ENCODE results near the gene CDH10.

CDH10 gene

DNA sequence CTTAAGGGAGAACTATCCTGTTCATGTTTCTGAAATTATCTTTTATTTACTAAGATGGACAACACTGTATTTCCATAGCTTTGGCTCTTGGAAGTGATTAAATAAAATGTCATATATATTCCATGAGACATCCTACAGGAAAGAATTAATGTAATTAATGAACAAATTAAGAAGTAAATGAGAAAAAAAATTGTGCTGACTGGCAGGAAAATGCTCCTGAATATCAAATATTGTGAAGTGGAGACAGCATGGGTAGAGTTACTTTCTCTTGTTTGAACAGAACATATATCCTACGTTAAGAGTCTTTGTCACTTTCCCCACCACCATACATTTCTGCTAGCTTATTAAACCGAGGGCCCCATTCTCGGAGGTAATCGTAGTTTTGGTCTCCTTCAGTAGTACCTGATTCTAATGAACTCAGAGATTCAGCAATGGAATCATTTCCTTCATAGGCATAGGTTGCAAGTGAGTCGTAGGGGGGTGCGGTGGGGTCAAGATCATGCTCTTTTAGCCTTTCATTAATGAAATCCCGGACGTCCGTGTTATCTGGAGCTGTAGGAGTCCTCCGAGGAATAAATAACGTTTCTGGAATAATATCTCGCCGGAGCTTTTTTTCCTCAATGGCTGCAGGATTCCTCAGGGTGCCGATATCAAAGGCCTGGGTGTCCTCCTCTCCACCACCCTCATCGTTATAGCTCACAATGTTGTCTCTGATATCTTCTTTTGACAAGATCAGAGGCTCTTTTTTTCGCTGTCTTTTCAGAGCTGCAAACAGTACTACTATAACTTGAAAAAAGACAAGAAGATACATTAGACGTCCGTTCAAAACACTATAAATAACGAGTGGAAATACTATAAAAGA lies 157.2 kb downstream of the CDH10 start:
- Histone ChIP-seq H3K36me3 (no peaks in the 10 kb centered on the region), H3K27me3 (no peaks in the 10 kb centered on the region), H3K4me3 (no peak overlapping the region), H3K9me3 (no peaks in the 10 kb centered on the region), H3K4me1 (no peaks in the 10 kb centered on the region), H3K27ac (no peak overlapping the region)
- intact Hi-C loops (cut with DNase I; ENCODE audit: low total_unique reads) = no loop called here
- DNase-seq = no peak
- TF ChIP-seq CTCF (IDR thresholded peaks at IDR 0.05) = no peak

GRCh38 chr5:24480952-24481351 lies 163.8 kb downstream of the CDH10 start:
- Histone ChIP-seq H3K36me3 (no peaks in the 10 kb centered on the region), H3K27me3 (no peaks in the 10 kb centered on the region), H3K9me3 (peaks cover 0 to 4% (median 0%) of the 10 kb centered on the region in 3 donors), H3K27ac (no peak overlapping the region), H3K4me1 (no peaks in the 10 kb centered on the region), H3K4me3 (no peak overlapping the region)
- TF ChIP-seq CTCF (IDR thresholded peaks at IDR 0.05) = no peak
- no peak for DNase-seq
- intact Hi-C loops (cut with DNase I; ENCODE audit: low total_unique reads) = no loop called here

DNA sequence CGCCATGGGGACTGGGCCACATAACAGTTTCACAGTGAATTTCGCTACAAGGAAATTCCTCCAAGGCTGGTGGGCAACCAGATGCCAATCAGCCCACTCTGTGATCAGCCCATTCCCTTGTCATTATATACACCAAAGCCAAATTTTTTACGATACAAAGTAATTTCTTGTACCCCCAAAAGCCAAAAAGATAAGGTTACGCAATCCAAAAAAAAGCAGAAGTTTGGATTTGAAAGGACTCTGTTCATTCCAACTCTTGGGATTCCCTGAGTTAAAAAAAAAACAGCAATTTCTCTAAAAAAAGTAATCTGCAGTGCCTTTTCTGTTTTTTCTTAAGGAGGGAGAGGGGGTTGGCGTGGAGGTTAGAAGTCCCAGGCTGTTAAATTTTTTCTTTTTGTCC lies 166.8 kb downstream of the CDH10 start:
- DNase-seq = no peak
- no peak for TF ChIP-seq CTCF (IDR thresholded peaks at IDR 0.05)

GRCh38 chr5:24475101-24475500 lies 169.7 kb downstream of the CDH10 start:
- Histone ChIP-seq H3K36me3 (no peaks in the 10 kb centered on the region), H3K27me3 (no peaks in the 10 kb centered on the region), H3K27ac (no peak overlapping the region), H3K9me3 (peaks cover 0 to 4% (median 0%) of the 10 kb centered on the region in 3 donors), H3K4me3 (no peak overlapping the region), H3K4me1 (no peaks in the 10 kb centered on the region)
- TF ChIP-seq CTCF (IDR thresholded peaks at IDR 0.05) = no peak
- DNase-seq = no peak
- intact Hi-C loops (cut with DNase I; ENCODE audit: low total_unique reads) = no loop called here

More for the DNA sequence above, 166.8 kb downstream of the CDH10 start:
- Histone ChIP-seq H3K9me3 (peaks cover 0 to 4% (median 0%) of the 10 kb centered on the region in 3 donors), H3K4me3 (no peak overlapping the region), H3K4me1 (no peaks in the 10 kb centered on the region), H3K27me3 (no peaks in the 10 kb centered on the region), H3K27ac (no peak overlapping the region), H3K36me3 (no peaks in the 10 kb centered on the region)
- intact Hi-C loops (cut with DNase I; ENCODE audit: low total_unique reads) = no loop called here

DNA sequence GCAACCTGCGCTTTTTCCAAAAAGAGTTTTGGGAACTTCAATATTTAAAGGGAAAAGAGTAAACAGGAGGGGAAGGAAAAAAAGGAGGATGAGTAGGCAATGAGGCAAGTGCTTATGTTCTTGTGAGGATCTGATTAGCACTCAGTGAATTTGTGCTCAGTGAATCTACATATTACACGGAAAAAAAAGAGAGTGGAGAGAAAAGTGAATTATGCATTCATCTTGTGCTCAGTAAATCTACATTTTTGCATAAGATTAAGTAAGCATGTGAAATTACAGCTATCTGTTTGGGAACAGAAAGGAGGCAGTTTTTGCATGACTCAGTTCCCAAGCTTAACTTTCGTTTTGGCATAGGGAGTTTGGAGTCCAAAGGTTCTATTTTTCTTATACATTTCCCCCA lies 170.1 kb downstream of the CDH10 start:
- Histone ChIP-seq H3K9me3 (peaks cover 0 to 4% (median 0%) of the 10 kb centered on the region in 3 donors), H3K27me3 (no peaks in the 10 kb centered on the region), H3K4me3 (no peak overlapping the region), H3K27ac (no peak overlapping the region), H3K4me1 (no peaks in the 10 kb centered on the region), H3K36me3 (no peaks in the 10 kb centered on the region)
- TF ChIP-seq CTCF (IDR thresholded peaks at IDR 0.05) = no peak
- intact Hi-C loops (cut with DNase I; ENCODE audit: low total_unique reads) = no loop called here
- DNase-seq = no peak

All from tibial artery (tissue), 4 donors.